Activated naive CD8-positive, alpha-beta T cell treated with anti-CD3 and anti-CD28 coated beads, Interleukin-2, amount 50 U/mL, for 16 hours (primary cell): ENCODE results near the gene RCAN2.
"Not testable (repeated sequence)": the region's sequence is repeated elsewhere in the genome, so short reads cannot be mapped to it uniquely, and the experiment has no call there.

Experiments used
- DNase-seq: peaks from one replicate; pipeline ENCODE4 v3.0.0-alpha.2; 2020; ENCODE audit warnings: low read depth, low spot score

RCAN2 gene

GRCh38 chr6:46440641-46441040 is 50.6 kb downstream of the RCAN2 start:
- no peak for DNase-seq

DNA sequence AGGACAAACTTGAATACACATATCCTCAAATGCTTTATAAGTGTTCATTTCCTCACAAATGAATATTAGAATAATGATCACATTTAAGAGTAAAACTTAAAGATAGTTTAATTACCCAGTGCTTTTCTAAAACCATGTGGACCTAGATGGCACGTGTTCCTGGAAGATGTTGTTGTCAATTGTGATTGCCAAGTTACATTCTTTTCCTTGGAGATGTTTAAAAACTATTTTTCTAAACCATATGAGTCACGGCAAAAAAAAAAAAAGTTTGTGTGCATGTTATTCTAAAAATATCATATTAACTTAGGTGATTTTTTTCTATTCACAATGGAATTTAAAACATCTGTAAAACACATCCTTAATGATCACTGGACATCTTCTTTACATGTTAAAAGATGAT is 51.1 kb downstream of the RCAN2 start:
- no peak for DNase-seq

- no peak for DNase-seq
Observed at GRCh38 chr6:46438245-46438644, 53.0 kb downstream of the RCAN2 start.

DNA sequence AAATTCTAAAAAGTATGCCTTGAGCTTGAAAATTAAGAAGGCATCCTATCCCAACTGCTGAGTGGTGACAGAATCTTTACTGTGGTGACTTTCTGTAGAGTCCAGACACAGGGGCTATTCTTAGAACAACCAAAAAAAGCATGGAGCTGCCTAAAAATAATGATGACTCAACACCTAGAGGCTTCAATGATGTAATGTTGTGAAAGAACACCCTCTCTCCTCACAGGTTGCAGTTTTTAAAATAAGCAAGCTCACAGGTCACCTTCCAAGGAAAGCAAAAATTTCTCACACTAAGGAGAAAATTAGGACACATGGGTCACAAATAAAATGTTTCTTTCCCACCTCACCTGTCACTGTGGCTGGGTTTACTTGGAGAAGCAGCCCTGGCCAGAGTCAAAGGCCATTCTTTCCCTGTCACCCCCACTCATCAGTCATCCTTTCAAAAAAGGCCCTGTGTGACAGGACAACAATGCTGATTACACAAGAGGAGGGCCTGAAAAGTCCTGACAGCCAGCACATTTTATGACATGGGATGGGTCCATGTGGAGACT is 53.5 kb downstream of the RCAN2 start:
- no peak for DNase-seq

GRCh38 chr6:46422619-46423018 is 68.6 kb downstream of the RCAN2 start:
- no peak for DNase-seq

- DNase-seq, result no peak
Observed at GRCh38 chr6:46421939-46422338, 69.3 kb downstream of the RCAN2 start.

DNA sequence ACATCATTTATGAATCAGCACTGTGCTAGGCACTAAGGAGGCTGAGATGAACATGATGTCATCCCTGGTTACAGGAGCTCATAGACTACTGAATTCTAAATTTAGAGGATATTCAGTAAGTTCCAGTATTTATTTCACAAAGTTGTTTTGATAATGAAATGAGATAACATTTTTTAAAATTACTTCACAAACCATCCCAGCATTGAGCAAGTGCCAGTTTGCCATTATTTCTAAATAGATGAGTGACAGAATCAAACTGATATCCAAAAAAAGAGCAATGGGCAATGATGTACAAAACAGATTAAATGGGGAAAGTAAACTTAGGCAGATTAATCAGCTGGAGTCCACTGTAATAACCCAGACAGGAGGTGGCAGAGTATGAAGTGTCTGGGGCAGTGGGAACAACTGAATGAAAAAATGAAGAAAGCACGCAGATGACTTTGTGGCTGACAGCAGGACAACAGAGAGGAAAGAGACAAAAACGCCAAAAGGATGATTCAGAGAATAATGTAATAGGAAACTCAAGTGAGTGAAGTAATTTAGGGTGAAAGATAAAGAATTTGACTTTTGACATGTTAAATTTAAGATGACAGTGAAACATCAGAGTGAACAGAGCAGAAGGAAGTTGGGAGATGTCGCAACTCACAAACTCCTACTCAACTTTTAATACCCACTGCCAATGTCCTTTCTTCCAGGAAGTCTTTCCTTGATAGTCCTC is 70.2 kb downstream of the RCAN2 start:
- DNase-seq, result no peak

GRCh38 chr6:46419576-46420002 is 71.7 kb downstream of the RCAN2 start:
- no peak for DNase-seq

DNA sequence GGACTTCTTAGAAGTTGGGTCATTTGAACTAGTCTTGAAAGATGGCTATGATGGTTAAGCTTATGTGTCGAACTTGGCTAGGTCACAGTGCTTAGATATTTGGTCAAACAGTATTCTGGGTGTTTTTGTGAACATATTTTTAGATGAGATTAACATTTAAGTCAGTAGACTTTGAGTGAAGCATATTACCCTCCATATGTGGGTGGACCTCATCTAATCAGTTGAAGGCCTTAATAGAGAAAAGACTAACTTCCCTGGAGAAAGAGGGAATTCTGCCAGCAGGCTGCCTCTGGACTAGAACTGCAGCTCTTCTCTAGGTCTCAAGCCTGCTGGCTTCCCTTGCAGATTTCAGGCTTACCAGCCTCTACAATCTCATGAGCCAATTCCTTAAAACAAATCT is 76.9 kb downstream of the RCAN2 start:
- DNase-seq, result no peak

GRCh38 chr6:46412662-46413061 is 78.6 kb downstream of the RCAN2 start:
- no peak for DNase-seq

GRCh38 chr6:46411456-46412197 is 79.6 kb downstream of the RCAN2 start:
- DNase-seq, result no peak

GRCh38 chr6:46410334-46410953 is 80.8 kb downstream of the RCAN2 start:
- DNase-seq, result no peak

GRCh38 chr6:46407776-46408530 is 83.3 kb downstream of the RCAN2 start:
- DNase-seq, result no peak

DNA sequence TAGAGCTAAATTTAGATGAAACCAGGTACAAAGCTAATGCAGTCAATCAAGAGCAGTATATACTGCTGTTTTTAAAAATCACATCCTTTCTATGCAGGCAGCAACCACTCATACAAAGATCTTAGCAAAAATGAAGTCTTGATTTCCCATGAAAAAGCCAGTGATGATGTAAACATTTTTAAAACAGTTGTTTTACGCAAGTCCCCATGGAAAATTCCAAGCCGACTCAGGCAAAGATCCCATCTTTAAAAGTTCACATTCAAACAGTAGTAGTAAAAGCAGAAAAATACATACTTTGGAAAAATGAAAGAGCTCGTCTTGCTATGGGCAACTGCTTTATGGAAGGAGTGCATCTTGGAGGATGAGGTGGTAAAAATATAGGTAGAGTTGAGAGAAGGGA is 84.0 kb downstream of the RCAN2 start:
- DNase-seq, result no peak

DNA sequence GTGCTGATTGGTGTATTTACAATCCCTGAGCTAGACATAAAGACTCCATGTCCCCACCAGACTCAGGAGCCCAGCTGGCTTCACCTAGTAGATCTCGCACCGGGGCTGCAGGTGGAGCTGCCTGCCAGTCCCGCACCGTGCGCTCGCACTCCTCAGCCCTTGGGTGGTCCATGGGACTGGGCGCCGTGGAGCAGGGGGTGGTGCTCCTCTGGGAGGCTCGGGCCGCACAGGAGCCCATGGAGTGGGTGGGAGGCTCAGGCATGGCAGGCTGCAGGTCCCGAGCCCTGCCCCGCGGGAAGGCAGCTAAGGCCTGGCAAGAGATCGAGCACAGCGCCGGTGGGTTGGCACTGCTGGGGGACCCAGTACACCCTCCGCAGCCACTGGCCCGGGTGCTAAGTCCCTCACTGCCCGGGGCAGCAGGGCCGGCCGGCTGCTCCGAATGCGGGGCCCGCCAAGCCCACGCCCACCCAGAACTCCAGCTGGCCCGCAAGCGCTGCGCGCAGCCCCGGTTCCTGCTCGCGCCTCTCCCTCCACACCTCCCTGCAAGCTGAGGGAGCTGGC is 85.5 kb downstream of the RCAN2 start:
- not testable (repeated sequence) for DNase-seq

DNA sequence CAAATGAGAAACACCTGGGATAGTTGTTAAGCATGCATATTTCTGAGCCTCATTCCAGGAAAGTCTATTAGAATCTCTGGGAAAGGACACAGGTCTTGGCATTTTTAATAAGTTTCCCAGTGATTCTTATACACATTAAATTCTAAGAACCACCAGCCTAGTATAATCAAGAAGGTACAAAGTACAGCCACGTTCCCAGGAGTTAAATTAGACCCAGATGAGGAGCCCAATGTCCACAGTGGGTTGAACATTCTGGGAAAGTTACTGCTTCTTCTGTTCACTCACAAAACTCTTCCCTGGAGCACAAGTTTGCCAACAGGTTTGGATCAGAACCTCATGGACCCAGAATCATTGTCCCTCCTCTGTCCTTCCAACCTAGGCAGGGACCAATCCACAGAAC is 90.4 kb downstream of the RCAN2 start:
- DNase-seq, result no peak

DNA sequence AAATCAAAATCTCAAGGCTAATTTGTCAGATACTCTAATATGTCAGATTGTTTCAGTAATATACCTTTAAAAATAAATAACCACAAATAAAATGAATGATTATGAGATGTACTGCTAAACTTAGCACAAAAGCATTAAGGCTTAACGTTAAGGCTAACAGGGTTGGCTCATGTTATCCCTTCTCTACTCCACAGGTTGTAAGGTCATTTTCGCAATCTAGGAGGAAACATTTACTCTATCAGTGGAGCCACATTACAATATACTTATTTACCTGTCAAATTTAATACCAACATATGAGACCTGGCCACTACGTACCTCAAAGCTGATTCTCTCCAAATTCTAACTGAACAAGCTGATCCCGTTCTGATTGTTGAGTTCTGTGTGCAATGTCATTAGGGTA is 95.7 kb downstream of the RCAN2 start:
- DNase-seq, result no peak

DNA sequence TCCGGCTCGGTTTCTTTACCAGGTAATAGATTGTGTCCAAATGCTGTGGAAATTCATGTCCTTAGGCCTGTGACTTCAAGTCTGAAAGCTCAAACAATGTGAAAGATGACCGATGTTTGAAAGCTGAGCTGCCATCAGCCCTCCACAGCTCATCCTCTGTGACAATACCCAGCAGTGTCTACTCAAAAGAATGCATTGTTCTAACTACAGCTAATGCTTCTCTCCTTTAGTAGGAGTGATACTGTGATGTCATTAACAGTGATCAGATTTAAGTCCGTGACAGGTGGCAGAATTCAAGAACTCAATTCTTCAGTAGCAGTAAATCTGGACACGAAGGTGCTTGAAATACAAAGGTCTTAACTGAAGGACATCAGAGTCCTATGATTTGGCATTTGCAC is 97.3 kb downstream of the RCAN2 start:
- no peak for DNase-seq

GRCh38 chr6:46393161-46393939 is 97.9 kb downstream of the RCAN2 start:
- no peak for DNase-seq

DNA sequence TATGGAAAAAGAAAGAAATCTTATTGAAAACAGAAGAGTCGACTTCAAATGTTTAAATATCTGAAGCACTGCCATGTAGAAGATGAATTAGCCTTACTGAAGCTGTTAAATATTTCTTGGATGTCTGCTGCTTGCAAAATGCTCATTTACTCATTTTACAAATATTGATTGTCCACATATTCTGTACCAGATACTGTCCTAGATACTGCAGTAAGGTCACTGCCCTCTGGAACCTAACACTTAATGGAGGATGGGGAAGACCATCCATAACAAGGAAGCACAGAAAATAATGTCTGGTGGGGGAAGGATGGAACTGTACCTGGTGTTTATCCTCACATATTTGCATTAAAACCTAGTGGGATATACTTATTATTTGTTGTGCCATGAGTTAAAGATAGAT is 99.0 kb downstream of the RCAN2 start:
- DNase-seq, result no peak
